Measurements from ENCODE around the gene VSTM2L.

- no peak for TF ChIP-seq CTCF (conservative IDR thresholded peaks at IDR 0.05; ENCODE audit: low read depth, low read length)
- no peak for TF ChIP-seq MAFK (IDR thresholded peaks at IDR 0.05; ENCODE audit: low read depth, low read length)
- no peak for TF ChIP-seq CHD1 (IDR thresholded peaks at IDR 0.05; ENCODE audit: low read depth, low read length)
- no peak for TF ChIP-seq POLR2A (IDR thresholded peaks at IDR 0.05; ENCODE audit: low read depth, low read length)
- TF ChIP-seq CEBPB (IDR thresholded peaks at IDR 0.05; ENCODE audit: low read depth, low read length) = no peak
- TF ChIP-seq RCOR1 (IDR thresholded peaks at IDR 0.05; ENCODE audit: insufficient replicate concordance, low read length) = no peak
- TF ChIP-seq BHLHE40 (IDR thresholded peaks at IDR 0.05; ENCODE audit: low read depth, low read length) = no peak
- no peak for TF ChIP-seq RFX5 (IDR thresholded peaks at IDR 0.05; ENCODE audit: low read depth, low read length)
These were observed 31.9 kb downstream of the VSTM2L start for GRCh38 chr20:37934634-37935375.
